GM06990 (cell line): ENCODE data around the gene ZNF609.

Source experiments
- DNase-seq: peaks from one replicate; pipeline ENCODE4 v3.0.0-alpha.2; 2011; ENCODE audit not compliant: insufficient read length; ENCODE audit errors: extremely low read depth
- H3K27me3 ChIP-seq: replicated peaks from 2 replicates; pipeline ENCODE4 v1.6.0; 2011; ENCODE audit warnings: low read length; ENCODE audit not compliant: control insufficient read depth, insufficient read depth
- H3K36me3 ChIP-seq: 2 replicates; pipeline ENCODE4 v1.5.1; 2011; ENCODE audit warnings: low read length; ENCODE audit not compliant: control insufficient read depth, insufficient read depth
- H3K4me3 ChIP-seq: replicated peaks from 2 replicates; pipeline ENCODE4 v1.5.1; 2011; ENCODE audit warnings: low read depth, mild to moderate bottlenecking, control low read depth, low read length
- TF ChIP-seq, protein P1 (sequence below): IDR thresholded peaks from 2 replicates; pipeline ENCODE4 v1.5.1; 2011; ENCODE audit warnings: low read length, control low read depth, mild to moderate bottlenecking, inconsistent platforms; ENCODE audit not compliant: insufficient read depth, poor library complexity, severe bottlenecking

Gene ZNF609

DNA sequence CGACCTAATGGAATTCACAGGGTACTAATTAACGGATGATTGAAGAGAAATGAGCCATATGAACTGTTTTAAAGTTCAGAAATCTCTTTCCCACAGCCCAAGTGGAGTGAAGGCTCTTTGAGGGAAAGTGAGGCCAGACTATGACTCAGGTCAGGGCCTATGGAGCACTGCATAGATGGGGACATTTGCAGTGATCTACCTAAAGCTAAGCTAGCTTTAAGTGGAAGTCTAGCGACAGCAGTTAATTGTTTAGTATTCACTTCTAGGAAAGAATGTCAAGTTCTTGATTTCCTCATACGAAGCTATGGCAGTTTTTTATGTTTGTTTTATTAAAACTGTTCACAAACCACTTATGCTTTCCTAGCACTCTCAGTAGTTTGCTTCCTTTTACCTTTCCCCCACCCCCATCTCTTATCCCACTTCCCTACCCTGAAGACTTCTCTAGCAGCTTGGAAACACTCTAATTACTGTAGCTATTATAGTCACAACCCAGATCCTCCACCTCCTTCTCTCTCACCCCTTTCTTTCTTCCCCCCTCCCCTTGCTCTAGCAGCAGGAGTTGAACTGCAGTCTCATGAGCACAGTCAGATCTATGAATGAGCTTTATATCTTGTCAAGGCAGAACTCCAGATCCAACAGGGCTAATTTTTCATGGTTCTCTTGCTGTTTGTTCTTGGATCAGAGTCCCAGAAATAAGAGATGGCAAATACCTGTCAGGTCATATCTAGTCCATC lies 6.2 kb downstream of the ZNF609 start:
- H3K27me3 ChIP-seq, result no peaks in the 10 kb centered on the region
- no peaks in the 10 kb centered on the region; the same call in 1 of the 2 replicates for H3K36me3 ChIP-seq
- TF ChIP-seq, protein P1, sequence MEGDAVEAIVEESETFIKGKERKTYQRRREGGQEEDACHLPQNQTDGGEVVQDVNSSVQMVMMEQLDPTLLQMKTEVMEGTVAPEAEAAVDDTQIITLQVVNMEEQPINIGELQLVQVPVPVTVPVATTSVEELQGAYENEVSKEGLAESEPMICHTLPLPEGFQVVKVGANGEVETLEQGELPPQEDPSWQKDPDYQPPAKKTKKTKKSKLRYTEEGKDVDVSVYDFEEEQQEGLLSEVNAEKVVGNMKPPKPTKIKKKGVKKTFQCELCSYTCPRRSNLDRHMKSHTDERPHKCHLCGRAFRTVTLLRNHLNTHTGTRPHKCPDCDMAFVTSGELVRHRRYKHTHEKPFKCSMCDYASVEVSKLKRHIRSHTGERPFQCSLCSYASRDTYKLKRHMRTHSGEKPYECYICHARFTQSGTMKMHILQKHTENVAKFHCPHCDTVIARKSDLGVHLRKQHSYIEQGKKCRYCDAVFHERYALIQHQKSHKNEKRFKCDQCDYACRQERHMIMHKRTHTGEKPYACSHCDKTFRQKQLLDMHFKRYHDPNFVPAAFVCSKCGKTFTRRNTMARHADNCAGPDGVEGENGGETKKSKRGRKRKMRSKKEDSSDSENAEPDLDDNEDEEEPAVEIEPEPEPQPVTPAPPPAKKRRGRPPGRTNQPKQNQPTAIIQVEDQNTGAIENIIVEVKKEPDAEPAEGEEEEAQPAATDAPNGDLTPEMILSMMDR, result no peak
- no peak for DNase-seq
- H3K4me3 ChIP-seq, result no peak overlapping the region

DNA sequence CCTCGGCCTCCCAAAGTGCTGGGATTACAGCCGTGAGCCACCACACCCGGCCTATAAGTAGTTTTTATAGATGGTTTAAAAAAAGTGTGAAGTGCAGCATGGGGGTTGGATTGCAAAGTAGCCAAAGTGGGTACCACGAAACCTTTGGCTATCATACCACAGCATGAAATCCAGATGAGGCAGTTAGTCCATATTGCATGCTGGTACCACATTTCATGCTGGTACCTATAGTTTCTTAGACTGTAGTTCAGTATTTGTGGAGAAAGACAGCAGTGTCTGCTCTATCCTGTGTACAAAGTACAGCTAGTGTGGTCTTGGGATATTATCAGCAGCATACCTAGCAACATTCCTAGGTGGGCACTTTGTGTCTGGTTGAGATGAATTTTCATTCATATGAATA lies 11.8 kb downstream of the ZNF609 start:
- H3K36me3 ChIP-seq, result no peaks in the 10 kb centered on the region; the same call in 1 of the 2 replicates
- no peak overlapping the region for H3K4me3 ChIP-seq
- no peaks in the 10 kb centered on the region for H3K27me3 ChIP-seq
- TF ChIP-seq, protein P1, result no peak
- no peak for DNase-seq

DNA sequence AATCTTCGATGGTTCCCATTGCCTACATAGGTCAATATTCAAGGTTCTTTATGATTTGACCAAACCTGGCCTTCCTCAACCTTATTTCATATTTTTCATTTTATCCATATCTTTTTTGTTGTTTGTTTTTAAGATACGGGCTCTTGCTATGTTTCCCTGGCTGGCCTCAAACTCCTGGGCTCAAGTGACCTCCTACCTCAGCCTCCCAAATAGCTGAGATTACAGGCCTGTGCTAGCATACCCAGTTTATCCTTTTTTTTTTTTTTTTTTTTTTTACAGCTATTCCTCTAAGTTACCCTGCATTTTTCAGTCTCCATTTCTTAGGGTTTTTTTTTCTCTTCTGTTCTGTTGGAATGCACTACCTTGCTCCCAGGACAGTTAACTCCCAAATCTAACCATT lies 14.5 kb downstream of the ZNF609 start:
- Histone ChIP-seq H3K27me3 (no peaks in the 10 kb centered on the region), H3K4me3 (no peak overlapping the region), H3K36me3 (no peaks in the 10 kb centered on the region; the same call in 1 of the 2 replicates)
- TF ChIP-seq, protein P1, result no peak
- no peak for DNase-seq

DNA sequence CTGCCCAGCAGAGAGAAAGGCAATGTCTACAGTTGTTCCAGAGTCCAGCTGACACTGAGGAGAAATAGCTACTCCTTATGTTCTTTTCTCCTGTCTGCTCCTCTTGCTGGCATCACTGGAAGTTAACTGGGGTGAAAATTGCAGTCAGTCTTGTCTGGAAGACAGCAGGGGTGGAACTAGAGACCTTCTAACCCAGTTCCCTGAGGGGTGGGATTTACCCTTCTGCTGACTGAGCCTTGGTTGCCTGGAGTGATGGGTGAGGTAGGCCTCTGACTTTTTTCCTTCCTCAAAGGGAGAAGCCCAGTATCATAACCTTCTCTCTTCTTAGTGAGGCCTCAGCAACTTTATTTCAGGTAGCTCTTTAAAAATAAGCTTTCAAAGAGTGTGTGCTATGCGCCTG lies 16.2 kb downstream of the ZNF609 start:
- Histone ChIP-seq H3K27me3 (no peaks in the 10 kb centered on the region), H3K4me3 (no peak overlapping the region), H3K36me3 (no peaks in the 10 kb centered on the region; the same call in 1 of the 2 replicates)
- TF ChIP-seq, protein P1, result no peak
- no peak for DNase-seq

DNA sequence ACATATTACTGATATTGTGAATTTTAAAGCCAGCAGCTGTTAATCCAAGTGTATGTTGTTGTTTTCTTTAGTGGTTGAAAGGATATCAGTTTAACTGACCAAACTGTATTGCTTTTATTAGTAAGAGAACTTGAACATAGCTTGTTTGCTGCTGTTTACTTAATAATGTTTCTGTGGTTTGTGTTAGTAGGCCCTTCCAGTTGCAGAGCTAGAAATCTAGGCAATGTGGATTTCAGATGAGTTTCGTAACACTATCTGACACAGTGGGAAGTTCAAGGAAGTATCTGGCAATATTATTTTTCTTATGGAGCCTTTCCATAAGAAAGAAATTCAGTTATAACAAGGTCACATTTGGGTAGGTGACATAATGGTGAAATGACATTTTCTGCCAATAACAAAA lies 18.5 kb downstream of the ZNF609 start:
- H3K27me3 ChIP-seq, result no peaks in the 10 kb centered on the region

More for the DNA sequence above, 18.5 kb downstream of the ZNF609 start:
- TF ChIP-seq, protein P1, result no peak
- Histone ChIP-seq H3K36me3 (no peaks in the 10 kb centered on the region; the same call in 1 of the 2 replicates), H3K4me3 (no peak overlapping the region)
- DNase-seq, result no peak
